Caco-2 (cell line): ENCODE measurements around the gene TNNT2. TPM values are rescaled to one million over a fixed set of nuclear protein-coding genes. Genes with fewer than 3 reads are reported as not detected.

Source experiments
- BruUV-seq: library from RNA; stranded (reverse); fragments of 400-500 nt; replicated peaks from 2 replicates; lab custom pipeline; 2021; lab: Mats Ljungman, UMichigan
- CTCF ChIA-PET: fragments of 300-600 bp; sonication (Branson Sonifier 250); formaldehyde crosslinking; loops from one replicate; lab custom pipeline; 2022; ENCODE audit warnings: antibody characterized with exemption; lab: Charles Lee
- POLR2A ChIA-PET: fragments of 300-600 bp; sonication (Branson Sonifier 250); formaldehyde crosslinking; loops from one replicate; lab custom pipeline; 2022; ENCODE audit warnings: antibody characterized with exemption; lab: Charles Lee
- DNase-seq, 2 experiments: peaks; one replicate each; pipeline versions ENCODE4 v3.0.0 to v3.0.0-alpha.2; 2020 to 2022
- H3K27me3 ChIP-seq: replicated peaks from 2 replicates; pipeline ENCODE4 v1.6.0; 2011; ENCODE audit warnings: low read length; ENCODE audit not compliant: control insufficient read depth, insufficient read depth
- H3K36me3 ChIP-seq: 2 replicates; pipeline ENCODE4 v1.5.1; 2011; ENCODE audit warnings: low read length; ENCODE audit not compliant: control insufficient read depth, insufficient read depth
- H3K4me1 ChIP-seq: fragments of 250-450 bp; sonication (Bioruptor Pico); 2 replicates; pipeline ENCODE4 v1.5.1; 2020; ENCODE audit warnings: mild to moderate bottlenecking
- H3K4me3 ChIP-seq: 2 replicates; pipeline ENCODE4 v1.5.1; 2011; ENCODE audit warnings: low read depth, mild to moderate bottlenecking, control low read depth, low read length
- H3K9me3 ChIP-seq: fragments of 250-450 bp; sonication (Bioruptor Pico); 2 replicates; pipeline ENCODE4 v1.5.1; 2020; ENCODE audit warnings: mild to moderate bottlenecking, moderate library complexity
- H3K27ac Mint-ChIP-seq: one replicate; pipeline ENCODE4 v1.8.0; 2022; ENCODE audit warnings: mixed read lengths; ENCODE audit not compliant: unreplicated experiment
- H3K27me3 Mint-ChIP-seq: one replicate; pipeline ENCODE4 v1.8.0; 2022; ENCODE audit warnings: mixed read lengths; ENCODE audit not compliant: insufficient read depth, unreplicated experiment
- H3K36me3 Mint-ChIP-seq: one replicate; pipeline ENCODE4 v1.8.0; 2022; ENCODE audit warnings: mild to moderate bottlenecking, mixed read lengths; ENCODE audit not compliant: insufficient read depth, unreplicated experiment
- H3K4me1 Mint-ChIP-seq: one replicate; pipeline ENCODE4 v1.8.0; 2022; ENCODE audit warnings: low read depth, mixed read lengths; ENCODE audit not compliant: unreplicated experiment
- H3K4me3 Mint-ChIP-seq: one replicate; pipeline ENCODE4 v1.8.0; 2022; ENCODE audit warnings: mild to moderate bottlenecking, moderate library complexity, mixed read lengths; ENCODE audit not compliant: unreplicated experiment
- H3K9me3 Mint-ChIP-seq: one replicate; pipeline ENCODE4 v1.8.0; 2022; ENCODE audit warnings: mixed read lengths; ENCODE audit not compliant: unreplicated experiment
- intact Hi-C: fragments of 100-400 bp; cut with micrococcal nuclease; formaldehyde crosslinking; loops from one replicate; pipeline ENCODE4 v1.10.0; 2022; ENCODE audit not compliant: unreplicated experiment
- total RNA-seq: library from RNA; stranded (reverse); gene quantifications from 2 replicates; pipeline ENCODE4 v1.2.3, GENCODE V29; 2022
- TF ChIP-seq, protein P1 (sequence below), 2 experiments: fragments of 200-600 bp in 1 of 2; IDR thresholded peaks; 1 replicate in 1 of 2; 2 replicates in 1 of 2; pipeline versions ENCODE4 v1.5.1 to v1.8.0; 2011 to 2022; ENCODE audit warnings: antibody characterized with exemption in 1 of 2, control low read depth in 1 of 2, inconsistent platforms in 1 of 2, low read depth in 1 of 2, low read length in 1 of 2, mild to moderate bottlenecking in 1 of 2, moderate library complexity in 1 of 2; ENCODE audit not compliant: insufficient read depth in 1 of 2, severe bottlenecking in 1 of 2, unreplicated experiment in 1 of 2

Gene TNNT2
- total RNA-seq, 1 experiment from 2014 or later = 7.3 TPM

DNA sequence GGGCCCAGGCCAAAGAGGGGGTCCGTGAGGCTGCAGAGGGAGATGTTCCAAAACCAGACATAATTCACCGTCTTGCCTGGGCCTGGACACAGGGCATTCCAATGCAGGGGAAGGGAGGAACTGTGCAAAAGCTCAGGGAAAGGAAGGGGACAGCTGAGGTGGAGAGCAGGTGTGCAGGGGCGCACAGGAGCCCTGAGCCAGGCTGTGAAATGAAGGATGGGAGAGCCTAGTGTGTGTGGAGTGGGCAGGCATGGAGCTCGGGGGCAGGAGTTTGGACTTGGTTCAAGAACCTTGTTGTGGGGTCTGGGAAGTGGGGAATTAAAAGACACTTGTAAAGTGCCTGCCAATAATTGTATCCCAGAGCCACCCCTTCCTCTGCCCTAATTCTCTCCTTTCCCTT is 41.8 kb upstream of the TNNT2 start:
- Histone ChIP-seq H3K36me3 (no peaks in the 10 kb centered on the region), H3K9me3 (no peaks in the 10 kb centered on the region), H3K4me3 (no peak overlapping the region), H3K27me3 (no peaks in the 10 kb centered on the region), H3K4me1 (peaks cover 7% of the 10 kb centered on the region)
- intact Hi-C loops = no loop called here
- Mint-ChIP-seq H3K27ac (no peak overlapping the region), H3K9me3 (no peaks in the 10 kb centered on the region), H3K36me3 (no peaks in the 10 kb centered on the region), H3K4me1 (no peaks in the 10 kb centered on the region), H3K4me3 (no peak overlapping the region), H3K27me3 (no peaks in the 10 kb centered on the region)
- TF ChIP-seq, protein P1, sequence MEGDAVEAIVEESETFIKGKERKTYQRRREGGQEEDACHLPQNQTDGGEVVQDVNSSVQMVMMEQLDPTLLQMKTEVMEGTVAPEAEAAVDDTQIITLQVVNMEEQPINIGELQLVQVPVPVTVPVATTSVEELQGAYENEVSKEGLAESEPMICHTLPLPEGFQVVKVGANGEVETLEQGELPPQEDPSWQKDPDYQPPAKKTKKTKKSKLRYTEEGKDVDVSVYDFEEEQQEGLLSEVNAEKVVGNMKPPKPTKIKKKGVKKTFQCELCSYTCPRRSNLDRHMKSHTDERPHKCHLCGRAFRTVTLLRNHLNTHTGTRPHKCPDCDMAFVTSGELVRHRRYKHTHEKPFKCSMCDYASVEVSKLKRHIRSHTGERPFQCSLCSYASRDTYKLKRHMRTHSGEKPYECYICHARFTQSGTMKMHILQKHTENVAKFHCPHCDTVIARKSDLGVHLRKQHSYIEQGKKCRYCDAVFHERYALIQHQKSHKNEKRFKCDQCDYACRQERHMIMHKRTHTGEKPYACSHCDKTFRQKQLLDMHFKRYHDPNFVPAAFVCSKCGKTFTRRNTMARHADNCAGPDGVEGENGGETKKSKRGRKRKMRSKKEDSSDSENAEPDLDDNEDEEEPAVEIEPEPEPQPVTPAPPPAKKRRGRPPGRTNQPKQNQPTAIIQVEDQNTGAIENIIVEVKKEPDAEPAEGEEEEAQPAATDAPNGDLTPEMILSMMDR (IDR thresholded peaks at IDR 0.05; ENCODE audit: insufficient read depth in 1 of 2, low read depth in 1 of 2, low read length in 1 of 2, severe bottlenecking in 1 of 2, unreplicated experiment in 1 of 2) = no peak
- no TSS peak for BruUV-seq
- no peak for DNase-seq
- POLR2A ChIA-PET = interaction anchor here (1.0 kb wide), 1 partner anchor 19 kb away, joined by 3 read pairs; no protein-coding TSS in a partner anchor
- CTCF ChIA-PET = interaction anchor here (1.6 kb wide), 1 partner anchor 16 kb away, joined by 3 read pairs; no protein-coding TSS in a partner anchor

DNA sequence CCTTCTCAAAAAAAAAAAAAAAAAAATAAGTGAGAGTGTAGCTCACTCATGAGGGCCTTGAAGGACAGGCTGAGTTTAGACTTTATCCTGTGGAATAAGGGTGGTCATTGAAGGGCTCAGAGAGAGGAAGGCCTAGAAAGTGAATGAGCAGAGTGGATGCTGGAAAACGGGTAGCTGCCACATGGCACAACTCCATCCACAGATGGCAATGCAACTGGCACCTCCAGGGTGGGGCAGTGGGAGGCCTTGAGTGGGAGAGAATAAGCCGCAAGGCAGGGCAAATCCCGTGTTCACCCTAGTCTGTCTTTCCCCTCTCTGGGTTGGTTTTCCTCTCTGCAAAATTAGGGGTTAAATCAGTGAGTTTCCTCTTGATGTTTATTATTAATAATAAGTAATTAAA is 41.0 kb upstream of the TNNT2 start:
- no peak overlapping the region for H3K4me3 ChIP-seq
- no peaks in the 10 kb centered on the region for H3K27me3 ChIP-seq
- H3K36me3 ChIP-seq = no peaks in the 10 kb centered on the region
- CTCF ChIA-PET = interaction anchor here (1.0 kb wide), 1 partner anchor 33 kb away, joined by 6 read pairs; no protein-coding TSS in a partner anchor
- Mint-ChIP-seq H3K4me3 (no peak overlapping the region), H3K27ac (no peak overlapping the region), H3K36me3 (no peaks in the 10 kb centered on the region), H3K27me3 (no peaks in the 10 kb centered on the region), H3K4me1 (no peaks in the 10 kb centered on the region), H3K9me3 (no peaks in the 10 kb centered on the region)
- H3K4me1 ChIP-seq = peaks cover 7% of the 10 kb centered on the region
- TF ChIP-seq, protein P1 (IDR thresholded peaks at IDR 0.05; ENCODE audit: insufficient read depth in 1 of 2, low read depth in 1 of 2, low read length in 1 of 2, severe bottlenecking in 1 of 2, unreplicated experiment in 1 of 2) = no peak
- POLR2A ChIA-PET = interaction anchor here (0.6 kb wide), 1 partner anchor 33 kb away, joined by 7 read pairs; no protein-coding TSS in a partner anchor
- no TSS peak for BruUV-seq
- no peaks in the 10 kb centered on the region for H3K9me3 ChIP-seq
- intact Hi-C loops = no loop called here
- DNase-seq = no peak

DNA sequence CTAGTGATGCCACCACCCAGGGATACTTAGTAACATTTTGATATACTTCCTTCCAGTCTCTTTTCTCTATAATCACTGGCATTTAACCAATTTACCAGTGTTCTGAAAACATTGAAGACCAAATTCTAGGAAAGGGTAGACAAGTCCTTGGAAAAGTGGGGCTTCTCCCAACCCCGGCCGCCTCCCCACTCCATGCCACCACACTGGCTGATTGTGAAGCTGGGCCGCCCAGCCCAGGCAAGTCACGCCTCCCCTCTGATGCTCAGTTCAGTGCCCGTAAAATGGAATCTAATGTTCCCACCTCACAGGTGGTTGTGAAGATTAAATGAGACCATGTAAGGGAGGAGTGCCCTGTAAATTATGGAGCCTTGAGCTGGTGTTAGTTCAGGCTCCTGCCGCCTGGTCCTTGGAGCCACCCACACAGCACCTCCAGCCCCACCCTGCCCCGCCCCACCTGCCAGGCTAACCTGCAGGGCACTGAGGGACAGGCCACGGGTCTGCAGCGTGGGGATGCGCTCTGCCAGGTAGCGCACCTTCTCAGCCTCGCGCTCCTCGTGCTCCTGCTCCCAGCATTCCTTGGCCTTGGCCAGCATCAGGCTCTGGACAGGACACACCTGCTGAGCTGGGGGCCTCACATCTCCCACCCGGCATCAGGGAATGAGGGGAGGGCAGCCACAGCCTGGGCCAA is 36.7 kb upstream of the TNNT2 start:
- H3K27ac Mint-ChIP-seq = no peak overlapping the region
- Histone ChIP-seq H3K36me3 (no peaks in the 10 kb centered on the region), H3K9me3 (no peaks in the 10 kb centered on the region), H3K4me1 (no peaks in the 10 kb centered on the region), H3K27me3 (no peaks in the 10 kb centered on the region), H3K4me3 (no peak overlapping the region)
- no peaks in the 10 kb centered on the region for H3K36me3 Mint-ChIP-seq
- H3K27me3 Mint-ChIP-seq = no peaks in the 10 kb centered on the region
- POLR2A ChIA-PET = no interaction called here
- no peak for DNase-seq
- BruUV-seq = no TSS peak
- no peak overlapping the region for H3K4me3 Mint-ChIP-seq
- TF ChIP-seq, protein P1 (IDR thresholded peaks at IDR 0.05; ENCODE audit: insufficient read depth in 1 of 2, low read depth in 1 of 2, low read length in 1 of 2, severe bottlenecking in 1 of 2, unreplicated experiment in 1 of 2) = no peak
- H3K9me3 Mint-ChIP-seq = no peaks in the 10 kb centered on the region
- H3K4me1 Mint-ChIP-seq = no peaks in the 10 kb centered on the region
- CTCF ChIA-PET = no interaction called here
- intact Hi-C loops = no loop called here
